NCI-H2171 treated with DMSO at 0.1 percent for 48 hours (cell line): ENCODE data around the gene CPNE5.
"Not testable (repeated sequence)": the region's sequence is repeated elsewhere in the genome, so short reads cannot be mapped to it uniquely, and the experiment has no call there.

Experiments used
- DNase-seq: peaks from one replicate; lab custom pipeline; 2025; lab: John Stamatoyannopoulos, UW

Gene CPNE5

GRCh38 chr6:36815962-36816735 lies 23.1 kb downstream of the CPNE5 start:
- DNase-seq = no peak

- DNase-seq = no peak
Measured at GRCh38 chr6:36814249-36814648, 25.0 kb downstream of the CPNE5 start.

- no peak for DNase-seq
Measured at GRCh38 chr6:36813526-36813925, 25.7 kb downstream of the CPNE5 start.

- DNase-seq = not testable (repeated sequence)
Measured at GRCh38 chr6:36813047-36813446, 26.2 kb downstream of the CPNE5 start.

- no peak for DNase-seq
Measured at GRCh38 chr6:36809941-36810803, 29.1 kb downstream of the CPNE5 start.

- DNase-seq = no peak
Measured at GRCh38 chr6:36809156-36809555, 30.1 kb downstream of the CPNE5 start.

- DNase-seq = no peak
Measured at GRCh38 chr6:36808634-36809033, 30.6 kb downstream of the CPNE5 start.

- DNase-seq = no peak
Measured at GRCh38 chr6:36807750-36808149, 31.5 kb downstream of the CPNE5 start.

- DNase-seq = no peak
Measured at GRCh38 chr6:36807143-36807542, 32.1 kb downstream of the CPNE5 start.

GRCh38 chr6:36805917-36806316 lies 33.3 kb downstream of the CPNE5 start:
- no peak for DNase-seq

- DNase-seq = no peak
Measured at GRCh38 chr6:36805096-36805797, 34.0 kb downstream of the CPNE5 start.

GRCh38 chr6:36804563-36804962 lies 34.7 kb downstream of the CPNE5 start:
- no peak for DNase-seq

GRCh38 chr6:36803908-36804307 lies 35.3 kb downstream of the CPNE5 start:
- DNase-seq = no peak

GRCh38 chr6:36803482-36803881 lies 35.8 kb downstream of the CPNE5 start:
- no peak for DNase-seq

GRCh38 chr6:36800223-36801076 lies 38.8 kb downstream of the CPNE5 start:
- peak; percentile 35 for DNase-seq

GRCh38 chr6:36798852-36799251 lies 40.4 kb downstream of the CPNE5 start:
- no peak for DNase-seq

- DNase-seq = no peak
Measured at GRCh38 chr6:36797653-36798052, 41.6 kb downstream of the CPNE5 start.

- no peak for DNase-seq
Measured at GRCh38 chr6:36797055-36797454, 42.2 kb downstream of the CPNE5 start.

GRCh38 chr6:36794713-36795065 lies 44.6 kb downstream of the CPNE5 start:
- no peak for DNase-seq

GRCh38 chr6:36793913-36794712 lies 45.1 kb downstream of the CPNE5 start:
- DNase-seq = no peak
